Measurements from ENCODE around the gene RUNX1.
"Not testable (repeated sequence)": the region's sequence is repeated elsewhere in the genome, so short reads cannot be mapped to it uniquely, and the experiment has no call there.

Gene RUNX1

GRCh38 chr21:34994766-34995631 is 54.1 kb downstream of the RUNX1 start:
- no peak overlapping the region for H3K27ac ChIP-seq
- TF ChIP-seq ZFX (IDR thresholded peaks at IDR 0.05; ENCODE audit: borderline replicate concordance), result no peak
- TF ChIP-seq, protein P1, sequence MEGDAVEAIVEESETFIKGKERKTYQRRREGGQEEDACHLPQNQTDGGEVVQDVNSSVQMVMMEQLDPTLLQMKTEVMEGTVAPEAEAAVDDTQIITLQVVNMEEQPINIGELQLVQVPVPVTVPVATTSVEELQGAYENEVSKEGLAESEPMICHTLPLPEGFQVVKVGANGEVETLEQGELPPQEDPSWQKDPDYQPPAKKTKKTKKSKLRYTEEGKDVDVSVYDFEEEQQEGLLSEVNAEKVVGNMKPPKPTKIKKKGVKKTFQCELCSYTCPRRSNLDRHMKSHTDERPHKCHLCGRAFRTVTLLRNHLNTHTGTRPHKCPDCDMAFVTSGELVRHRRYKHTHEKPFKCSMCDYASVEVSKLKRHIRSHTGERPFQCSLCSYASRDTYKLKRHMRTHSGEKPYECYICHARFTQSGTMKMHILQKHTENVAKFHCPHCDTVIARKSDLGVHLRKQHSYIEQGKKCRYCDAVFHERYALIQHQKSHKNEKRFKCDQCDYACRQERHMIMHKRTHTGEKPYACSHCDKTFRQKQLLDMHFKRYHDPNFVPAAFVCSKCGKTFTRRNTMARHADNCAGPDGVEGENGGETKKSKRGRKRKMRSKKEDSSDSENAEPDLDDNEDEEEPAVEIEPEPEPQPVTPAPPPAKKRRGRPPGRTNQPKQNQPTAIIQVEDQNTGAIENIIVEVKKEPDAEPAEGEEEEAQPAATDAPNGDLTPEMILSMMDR (IDR thresholded peaks at IDR 0.05), result no peak

DNA sequence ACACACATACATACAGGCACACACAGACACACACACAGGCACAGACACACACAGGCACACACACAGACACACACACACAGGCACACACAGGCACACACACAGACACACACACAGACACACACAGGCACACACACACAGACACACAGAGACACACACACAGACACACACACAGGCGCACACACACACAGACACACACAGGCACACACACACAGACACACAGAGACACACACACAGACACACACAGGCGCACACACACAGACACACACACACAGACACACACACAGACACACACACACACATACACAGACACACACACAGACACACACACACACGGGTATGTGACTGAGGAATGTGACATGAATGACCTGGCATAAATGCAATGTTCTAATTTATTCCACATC is 55.6 kb downstream of the RUNX1 start:
- not testable (repeated sequence) for H3K27ac ChIP-seq

- TF ChIP-seq ZFX (IDR thresholded peaks at IDR 0.05; ENCODE audit: borderline replicate concordance), result no peak
- TF ChIP-seq, protein P1 (IDR thresholded peaks at IDR 0.05), result no peak
- no peak overlapping the region for H3K27ac ChIP-seq
These were observed 56.2 kb downstream of the RUNX1 start for GRCh38 chr21:34992736-34993398.

GRCh38 chr21:34992180-34992579 is 56.9 kb downstream of the RUNX1 start:
- TF ChIP-seq ZFX (IDR thresholded peaks at IDR 0.05; ENCODE audit: borderline replicate concordance), result no peak
- TF ChIP-seq, protein P1 (IDR thresholded peaks at IDR 0.05), result no peak
- no peak overlapping the region for H3K27ac ChIP-seq

GRCh38 chr21:34991366-34991957 is 57.6 kb downstream of the RUNX1 start:
- no peak overlapping the region for H3K27ac ChIP-seq
- TF ChIP-seq ZFX (IDR thresholded peaks at IDR 0.05; ENCODE audit: borderline replicate concordance), result no peak
- TF ChIP-seq, protein P1 (IDR thresholded peaks at IDR 0.05), result no peak

GRCh38 chr21:34990842-34991241 is 58.3 kb downstream of the RUNX1 start:
- no peak overlapping the region for H3K27ac ChIP-seq
- no peak for TF ChIP-seq ZFX (IDR thresholded peaks at IDR 0.05; ENCODE audit: borderline replicate concordance)
- TF ChIP-seq, protein P1 (IDR thresholded peaks at IDR 0.05), result no peak

DNA sequence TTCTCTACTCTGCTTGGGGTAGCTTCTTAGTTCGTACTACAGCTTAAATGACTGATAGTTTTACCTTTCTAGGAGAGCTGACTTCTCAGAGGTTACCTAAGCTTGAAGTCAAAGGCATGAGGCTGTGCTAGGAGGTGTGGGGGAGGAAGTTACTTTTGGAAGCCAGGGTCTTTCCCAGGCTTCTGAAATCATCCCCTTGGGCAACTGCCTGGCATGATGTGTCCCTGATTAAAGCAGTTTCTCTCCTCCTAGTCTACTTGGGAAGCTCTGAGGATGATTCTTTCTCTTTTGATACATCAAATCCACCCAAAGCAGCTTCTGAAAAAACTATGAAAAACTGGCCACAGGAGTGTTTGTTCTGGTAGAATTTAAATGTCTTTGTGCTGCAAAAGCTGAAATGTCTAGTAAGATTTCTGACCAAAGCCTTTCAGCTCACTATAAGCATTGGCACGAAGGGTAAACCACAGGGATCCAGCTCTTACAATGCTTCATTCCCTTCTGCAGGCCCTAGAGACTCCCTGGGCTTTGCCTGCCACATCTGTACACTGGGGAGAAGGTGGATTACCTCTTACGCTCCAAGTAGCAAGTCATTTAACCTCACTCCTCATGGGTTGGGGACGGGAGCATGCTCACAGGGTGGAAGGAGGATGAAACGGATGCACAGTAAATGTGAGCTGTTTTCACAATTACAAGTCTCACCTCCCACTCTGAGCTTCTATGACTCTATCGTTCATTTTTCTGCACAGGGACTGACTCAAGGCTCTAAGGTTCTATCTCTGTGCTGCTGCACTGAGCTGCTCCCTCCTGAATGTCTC is 59.6 kb downstream of the RUNX1 start:
- H3K27ac ChIP-seq, result no peak overlapping the region
- no peak for TF ChIP-seq ZFX (IDR thresholded peaks at IDR 0.05; ENCODE audit: borderline replicate concordance)
- TF ChIP-seq, protein P1 (IDR thresholded peaks at IDR 0.05), result no peak

All from 22Rv1 (cell line).